22Rv1 (cell line): Measurements from ENCODE around the gene NFASC.

Source experiments
- H3K27ac ChIP-seq: fragments of 450-650 bp; 2 replicates; pipeline ENCODE4 v1.5.1; 2017
- ZFX ChIP-seq: fragments of 450-650 bp; IDR thresholded peaks from 2 replicates; pipeline ENCODE4 v1.6.1; 2017; ENCODE audit warnings: antibody characterized with exemption, borderline replicate concordance
- TF ChIP-seq, protein P1 (sequence below): fragments of 450-650 bp; IDR thresholded peaks from 2 replicates; pipeline ENCODE4 v1.5.1; 2017; ENCODE audit warnings: mild to moderate bottlenecking

The NFASC gene

GRCh38 chr1:205072286-205072685 lies 201.6 kb downstream of the NFASC start:
- no peak overlapping the region for H3K27ac ChIP-seq
- no peak for TF ChIP-seq ZFX
- TF ChIP-seq, protein P1, sequence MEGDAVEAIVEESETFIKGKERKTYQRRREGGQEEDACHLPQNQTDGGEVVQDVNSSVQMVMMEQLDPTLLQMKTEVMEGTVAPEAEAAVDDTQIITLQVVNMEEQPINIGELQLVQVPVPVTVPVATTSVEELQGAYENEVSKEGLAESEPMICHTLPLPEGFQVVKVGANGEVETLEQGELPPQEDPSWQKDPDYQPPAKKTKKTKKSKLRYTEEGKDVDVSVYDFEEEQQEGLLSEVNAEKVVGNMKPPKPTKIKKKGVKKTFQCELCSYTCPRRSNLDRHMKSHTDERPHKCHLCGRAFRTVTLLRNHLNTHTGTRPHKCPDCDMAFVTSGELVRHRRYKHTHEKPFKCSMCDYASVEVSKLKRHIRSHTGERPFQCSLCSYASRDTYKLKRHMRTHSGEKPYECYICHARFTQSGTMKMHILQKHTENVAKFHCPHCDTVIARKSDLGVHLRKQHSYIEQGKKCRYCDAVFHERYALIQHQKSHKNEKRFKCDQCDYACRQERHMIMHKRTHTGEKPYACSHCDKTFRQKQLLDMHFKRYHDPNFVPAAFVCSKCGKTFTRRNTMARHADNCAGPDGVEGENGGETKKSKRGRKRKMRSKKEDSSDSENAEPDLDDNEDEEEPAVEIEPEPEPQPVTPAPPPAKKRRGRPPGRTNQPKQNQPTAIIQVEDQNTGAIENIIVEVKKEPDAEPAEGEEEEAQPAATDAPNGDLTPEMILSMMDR, result no peak
